ACC112 (cell line): ENCODE results near the gene TACSTD2.

Experiments used
- H2AFZ ChIP-seq: fragments of 200-600 bp; sonication (generic); one replicate; pipeline ENCODE4 v1.6.0; 2017; ENCODE audit warnings: antibody characterized with exemption, low read length; ENCODE audit not compliant: unreplicated experiment
- H3K27ac ChIP-seq: fragments of 200-600 bp; sonication (generic); 2 replicates; pipeline ENCODE4 v1.5.1; 2014; ENCODE audit warnings: low read depth, mild to moderate bottlenecking, antibody characterized with exemption, low read length, moderate library complexity
- H3K27me3 ChIP-seq: fragments of 200-600 bp; sonication (generic); 2 replicates; pipeline ENCODE4 v1.6.1; 2014; ENCODE audit warnings: mild to moderate bottlenecking, antibody characterized with exemption, low read length, moderate library complexity, mixed read lengths; ENCODE audit not compliant: insufficient read depth
- H3K36me3 ChIP-seq: fragments of 200-600 bp; sonication (generic); 2 replicates; pipeline ENCODE4 v1.6.1; 2016; ENCODE audit warnings: mild to moderate bottlenecking, antibody characterized with exemption, low read length, moderate library complexity, mixed read lengths; ENCODE audit not compliant: insufficient read depth
- H3K4me1 ChIP-seq: fragments of 200-600 bp; sonication (generic); one replicate; pipeline ENCODE4 v1.6.1; 2016; ENCODE audit warnings: low read length, mixed read lengths; ENCODE audit not compliant: insufficient read depth, unreplicated experiment, control insufficient read depth
- H3K4me3 ChIP-seq: fragments of 200-600 bp; sonication (generic); 2 replicates; pipeline ENCODE4 v1.5.1; 2014; ENCODE audit warnings: mild to moderate bottlenecking, low read depth, low read length
- H3K79me2 ChIP-seq: fragments of 200-600 bp; sonication (generic); one replicate; pipeline ENCODE4 v1.6.0; 2016; ENCODE audit warnings: low read length; ENCODE audit not compliant: control insufficient read depth, unreplicated experiment, insufficient read depth

The TACSTD2 gene

GRCh38 chr1:58576325-58576726 is 726 bp downstream of the TACSTD2 start:
- Histone ChIP-seq H3K27ac (no peak overlapping the region), H3K36me3 (no peaks in the 10 kb centered on the region), H3K27me3 (peaks cover 56% of the 10 kb centered on the region), H3K4me1 (no peaks in the 10 kb centered on the region), H2AFZ (peak overlapping the region; percentile 66), H3K79me2 (no peaks in the 10 kb centered on the region), H3K4me3 (peak overlapping the region; percentile 81)

- Histone ChIP-seq H2AFZ (peak overlapping the region; percentile 66), H3K4me3 (peak overlapping the region; percentile 81), H3K4me1 (no peaks in the 10 kb centered on the region), H3K27ac (no peak overlapping the region), H3K79me2 (no peaks in the 10 kb centered on the region), H3K27me3 (peaks cover 62% of the 10 kb centered on the region), H3K36me3 (no peaks in the 10 kb centered on the region)
These were observed 1.3 kb downstream of the TACSTD2 start for GRCh38 chr1:58575551-58576324.

DNA sequence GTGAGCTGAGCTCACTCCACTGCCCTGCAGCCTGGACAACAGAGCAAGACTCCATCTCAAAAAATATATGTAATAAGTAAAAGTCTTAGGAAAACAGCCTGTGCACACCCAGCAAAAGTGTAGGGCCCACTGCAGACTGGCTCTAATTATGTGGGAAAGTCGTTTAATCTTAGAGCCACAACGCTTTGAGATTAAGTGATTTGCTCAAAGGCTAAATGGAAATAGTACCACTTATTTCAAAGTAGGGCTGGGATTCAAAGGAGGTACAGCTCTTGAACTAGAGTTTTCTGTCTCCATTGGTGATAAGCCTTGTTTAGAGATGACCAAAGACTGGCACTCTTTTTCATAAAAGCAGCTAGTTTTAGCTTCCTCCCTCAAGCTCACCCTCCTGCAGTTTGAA is 2.2 kb downstream of the TACSTD2 start:
- H2AFZ ChIP-seq = no peak overlapping the region
- no peaks in the 10 kb centered on the region for H3K79me2 ChIP-seq
- H3K4me1 ChIP-seq = no peaks in the 10 kb centered on the region
- no peaks in the 10 kb centered on the region for H3K36me3 ChIP-seq
- no peak overlapping the region for H3K4me3 ChIP-seq
- H3K27me3 ChIP-seq = peaks cover 67% of the 10 kb centered on the region
- H3K27ac ChIP-seq = no peak overlapping the region

GRCh38 chr1:58573705-58574591 is 3.1 kb downstream of the TACSTD2 start:
- H3K4me1 ChIP-seq = no peaks in the 10 kb centered on the region
- H3K36me3 ChIP-seq = no peaks in the 10 kb centered on the region
- H2AFZ ChIP-seq = no peak overlapping the region
- no peak overlapping the region for H3K4me3 ChIP-seq
- no peaks in the 10 kb centered on the region for H3K79me2 ChIP-seq
- H3K27me3 ChIP-seq = peaks cover 67% of the 10 kb centered on the region
- H3K27ac ChIP-seq = no peak overlapping the region

DNA sequence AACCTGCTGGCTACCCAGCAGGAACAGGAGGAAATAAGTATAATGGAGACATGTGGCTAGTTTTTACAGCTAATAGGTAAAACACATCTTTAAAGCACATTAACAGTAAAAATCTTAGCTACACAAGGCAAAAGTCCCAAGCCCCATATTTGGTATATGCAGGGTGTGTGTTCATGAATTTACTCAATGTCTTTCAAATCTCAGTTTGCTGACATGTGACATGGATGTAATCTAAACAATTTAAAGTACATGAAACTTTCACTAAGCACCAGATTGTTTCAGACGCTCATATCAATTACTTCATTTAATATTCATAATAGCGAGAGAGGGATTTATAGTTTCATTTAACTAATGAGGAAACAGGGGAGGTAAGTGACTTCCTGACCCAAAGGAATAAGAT is 3.9 kb downstream of the TACSTD2 start:
- H3K4me3 ChIP-seq = no peak overlapping the region

GRCh38 chr1:58572690-58573089 is 4.4 kb downstream of the TACSTD2 start:
- Histone ChIP-seq H2AFZ (no peak overlapping the region), H3K27me3 (peaks cover 63% of the 10 kb centered on the region), H3K36me3 (no peaks in the 10 kb centered on the region), H3K4me1 (no peaks in the 10 kb centered on the region), H3K4me3 (no peak overlapping the region), H3K27ac (no peak overlapping the region), H3K79me2 (no peaks in the 10 kb centered on the region)

More for the DNA sequence above, 3.9 kb downstream of the TACSTD2 start:
- H3K36me3 ChIP-seq = no peaks in the 10 kb centered on the region
- H3K79me2 ChIP-seq = no peaks in the 10 kb centered on the region
- H3K27me3 ChIP-seq = peaks cover 67% of the 10 kb centered on the region
- H3K27ac ChIP-seq = no peak overlapping the region
- no peak overlapping the region for H2AFZ ChIP-seq
- H3K4me1 ChIP-seq = no peaks in the 10 kb centered on the region

- H3K27ac ChIP-seq = no peak overlapping the region
- no peak overlapping the region for H3K4me3 ChIP-seq
- peaks cover 52% of the 10 kb centered on the region for H3K27me3 ChIP-seq
These were observed 5.4 kb downstream of the TACSTD2 start for GRCh38 chr1:58571616-58572015.

GRCh38 chr1:58570817-58571216 is 6.2 kb downstream of the TACSTD2 start:
- Histone ChIP-seq H3K4me3 (no peak overlapping the region), H3K36me3 (no peaks in the 10 kb centered on the region), H3K4me1 (no peaks in the 10 kb centered on the region), H3K27me3 (peaks cover 44% of the 10 kb centered on the region), H3K27ac (no peak overlapping the region), H3K79me2 (no peaks in the 10 kb centered on the region), H2AFZ (no peak overlapping the region)

More at GRCh38 chr1:58571616-58572015, 5.4 kb downstream of the TACSTD2 start:
- Histone ChIP-seq H3K79me2 (no peaks in the 10 kb centered on the region), H2AFZ (no peak overlapping the region), H3K4me1 (no peaks in the 10 kb centered on the region), H3K36me3 (no peaks in the 10 kb centered on the region)

DNA sequence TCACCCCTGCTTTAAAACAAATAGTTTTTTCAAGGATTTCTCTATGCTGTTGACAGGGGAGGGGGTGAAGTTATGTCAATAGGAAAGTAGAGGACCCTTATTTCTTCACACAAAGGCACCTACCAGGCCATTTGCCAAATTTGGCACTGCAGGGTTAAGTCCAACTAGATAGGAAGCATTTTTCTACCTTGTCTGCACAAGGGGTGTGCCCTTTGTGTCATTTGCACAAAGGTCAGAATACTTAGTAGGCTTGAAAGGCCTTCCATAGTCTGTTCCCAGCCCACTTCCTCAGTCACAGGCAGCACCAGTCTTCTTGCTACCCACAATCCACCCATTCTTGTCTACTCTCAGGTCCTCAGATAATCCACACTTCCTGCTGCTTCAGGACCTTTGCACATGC is 7.0 kb downstream of the TACSTD2 start:
- H3K4me3 ChIP-seq = no peak overlapping the region
- H3K4me1 ChIP-seq = no peaks in the 10 kb centered on the region
- H3K27me3 ChIP-seq = peaks cover 38% of the 10 kb centered on the region
- H2AFZ ChIP-seq = no peak overlapping the region
- H3K27ac ChIP-seq = no peak overlapping the region
- no peaks in the 10 kb centered on the region for H3K36me3 ChIP-seq
- H3K79me2 ChIP-seq = no peaks in the 10 kb centered on the region

DNA sequence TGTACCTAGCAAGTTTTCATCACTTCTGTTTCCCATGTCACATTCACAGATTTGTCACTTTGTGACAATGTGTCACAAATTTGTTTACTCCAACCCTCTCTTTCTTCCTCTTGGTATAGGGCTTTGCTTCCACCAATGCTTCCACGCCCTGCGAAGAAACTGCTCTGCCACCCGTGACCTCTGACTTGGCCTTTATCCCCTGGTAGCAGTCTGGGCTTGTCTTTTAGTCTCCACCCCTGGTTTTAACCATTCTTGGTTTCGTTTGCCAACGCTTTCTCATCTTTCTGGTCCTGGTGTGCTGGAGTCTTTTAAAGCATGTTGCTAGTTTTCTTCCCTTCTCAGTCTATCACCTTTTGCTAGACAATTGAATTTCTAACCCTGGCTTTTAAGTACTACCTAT is 8.1 kb downstream of the TACSTD2 start:
- no peaks in the 10 kb centered on the region for H3K36me3 ChIP-seq
- H2AFZ ChIP-seq = no peak overlapping the region
- H3K79me2 ChIP-seq = no peaks in the 10 kb centered on the region
- H3K4me3 ChIP-seq = no peak overlapping the region
- no peaks in the 10 kb centered on the region for H3K4me1 ChIP-seq
- H3K27me3 ChIP-seq = peaks cover 37% of the 10 kb centered on the region
- H3K27ac ChIP-seq = no peak overlapping the region
